HepG2 (cell line): ENCODE results near the gene ARHGAP15.

Experiments used
- E2F5 ChIP-seq: sonication (generic); formaldehyde crosslinking; conservative IDR thresholded peaks from 2 replicates; pipeline ENCODE4 v1.4.0; 2020; ENCODE audit warnings: missing genetic modification reagents
- IRF9 ChIP-seq: sonication (generic); formaldehyde crosslinking; IDR thresholded peaks from 2 replicates; pipeline ENCODE4 v1.8.0; 2022; ENCODE audit warnings: missing genetic modification reagents, mild to moderate bottlenecking, borderline replicate concordance
- MTA3 ChIP-seq: sonication (generic); formaldehyde crosslinking; IDR thresholded peaks from 2 replicates; pipeline ENCODE4 v1.4.0; 2020; ENCODE audit warnings: missing genetic modification reagents
- NFE2 ChIP-seq: sonication (generic); formaldehyde crosslinking; IDR thresholded peaks from 2 replicates; pipeline ENCODE4 v1.4.0; 2020; ENCODE audit warnings: missing genetic modification reagents
- NFE2L2 ChIP-seq: fragments of 150-350 bp; IDR thresholded peaks from 2 replicates; pipeline ENCODE4 v1.6.1; 2014; ENCODE audit warnings: low read length
- RFX5 ChIP-seq: IDR thresholded peaks from 2 replicates; pipeline ENCODE4 v1.6.1; 2011; ENCODE audit warnings: low read depth, low read length, improper control_type of control experiment
- SMC3 ChIP-seq: IDR thresholded peaks from 2 replicates; pipeline ENCODE4 v1.6.1; 2011; ENCODE audit warnings: low read length, improper control_type of control experiment
- ZC3H4 ChIP-seq: sonication (generic); formaldehyde crosslinking; IDR thresholded peaks from 2 replicates; pipeline ENCODE4 v1.4.0; 2020; ENCODE audit warnings: missing genetic modification reagents, borderline replicate concordance
- ZNF256 ChIP-seq: sonication (generic); formaldehyde crosslinking; conservative IDR thresholded peaks from 2 replicates; pipeline ENCODE4 v1.4.0; 2020; ENCODE audit warnings: missing genetic modification reagents
- ZSCAN9 ChIP-seq: IDR thresholded peaks from 2 replicates; pipeline ENCODE4 v1.6.1; 2016; ENCODE audit warnings: borderline replicate concordance
- TF ChIP-seq, protein P1 (sequence below): sonication (generic); formaldehyde crosslinking; IDR thresholded peaks from 2 replicates; pipeline ENCODE4 v1.4.0; 2020; ENCODE audit warnings: missing genetic modification reagents
- TF ChIP-seq, protein P2 (sequence below): sonication (generic); formaldehyde crosslinking; IDR thresholded peaks from 2 replicates; pipeline ENCODE4 v1.4.0; 2020; ENCODE audit warnings: mild to moderate bottlenecking, missing genetic modification reagents

DNA sequence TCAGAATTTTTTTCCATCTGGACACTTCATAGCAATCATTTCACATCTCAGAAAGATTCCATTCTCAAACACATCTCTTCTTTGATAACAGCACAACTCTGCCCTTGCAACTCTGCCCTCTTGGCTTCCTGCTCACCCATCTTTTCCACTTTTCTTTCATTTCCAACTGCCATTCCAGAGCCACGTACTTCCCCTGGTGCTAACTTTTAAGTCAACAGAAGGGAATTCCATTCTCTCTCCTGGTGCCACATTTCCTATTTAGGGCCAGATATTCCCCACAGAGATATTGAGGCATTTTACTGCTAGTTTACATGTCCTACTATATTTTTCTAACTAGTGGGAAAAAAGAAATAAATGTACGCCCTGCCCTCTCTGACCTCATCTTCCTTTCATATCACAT is 590.2 kb downstream of the ARHGAP15 start:
- TF ChIP-seq NFE2 (CRISPR knock-in tag) (no peak), NFE2L2 (no peak), ZNF256 (no peak), RFX5 (no peak), E2F5 (CRISPR knock-in tag) (no peak), ZC3H4 (no peak), MTA3 (no peak), SMC3 (no peak), IRF9 (CRISPR knock-in tag) (no peak), ZSCAN9 (CRISPR knock-in tag) (no peak)
- TF ChIP-seq, protein P1, sequence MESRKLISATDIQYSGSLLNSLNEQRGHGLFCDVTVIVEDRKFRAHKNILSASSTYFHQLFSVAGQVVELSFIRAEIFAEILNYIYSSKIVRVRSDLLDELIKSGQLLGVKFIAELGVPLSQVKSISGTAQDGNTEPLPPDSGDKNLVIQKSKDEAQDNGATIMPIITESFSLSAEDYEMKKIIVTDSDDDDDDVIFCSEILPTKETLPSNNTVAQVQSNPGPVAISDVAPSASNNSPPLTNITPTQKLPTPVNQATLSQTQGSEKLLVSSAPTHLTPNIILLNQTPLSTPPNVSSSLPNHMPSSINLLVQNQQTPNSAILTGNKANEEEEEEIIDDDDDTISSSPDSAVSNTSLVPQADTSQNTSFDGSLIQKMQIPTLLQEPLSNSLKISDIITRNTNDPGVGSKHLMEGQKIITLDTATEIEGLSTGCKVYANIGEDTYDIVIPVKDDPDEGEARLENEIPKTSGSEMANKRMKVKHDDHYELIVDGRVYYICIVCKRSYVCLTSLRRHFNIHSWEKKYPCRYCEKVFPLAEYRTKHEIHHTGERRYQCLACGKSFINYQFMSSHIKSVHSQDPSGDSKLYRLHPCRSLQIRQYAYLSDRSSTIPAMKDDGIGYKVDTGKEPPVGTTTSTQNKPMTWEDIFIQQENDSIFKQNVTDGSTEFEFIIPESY (CRISPR knock-in tag) = no peak
- TF ChIP-seq, protein P2, sequence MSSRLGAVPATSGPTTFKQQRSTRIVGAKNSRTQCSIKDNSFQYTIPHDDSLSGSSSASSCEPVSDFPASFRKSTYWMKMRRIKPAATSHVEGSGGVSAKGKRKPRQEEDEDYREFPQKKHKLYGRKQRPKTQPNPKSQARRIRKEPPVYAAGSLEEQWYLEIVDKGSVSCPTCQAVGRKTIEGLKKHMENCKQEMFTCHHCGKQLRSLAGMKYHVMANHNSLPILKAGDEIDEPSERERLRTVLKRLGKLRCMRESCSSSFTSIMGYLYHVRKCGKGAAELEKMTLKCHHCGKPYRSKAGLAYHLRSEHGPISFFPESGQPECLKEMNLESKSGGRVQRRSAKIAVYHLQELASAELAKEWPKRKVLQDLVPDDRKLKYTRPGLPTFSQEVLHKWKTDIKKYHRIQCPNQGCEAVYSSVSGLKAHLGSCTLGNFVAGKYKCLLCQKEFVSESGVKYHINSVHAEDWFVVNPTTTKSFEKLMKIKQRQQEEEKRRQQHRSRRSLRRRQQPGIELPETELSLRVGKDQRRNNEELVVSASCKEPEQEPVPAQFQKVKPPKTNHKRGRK (CRISPR knock-in tag) = no peak
